Measurements from ENCODE around the gene ANKMY1.

Gene ANKMY1

GRCh38 chr2:240589375-240589774 lies 31.6 kb upstream of the ANKMY1 start:
- H3K4me3 Mint-ChIP-seq: no peak overlapping the region
- no peaks in the 10 kb centered on the region for H3K9me3 Mint-ChIP-seq
- H3K27me3 Mint-ChIP-seq (ENCODE audit: low read depth): no peaks in the 10 kb centered on the region
- no peak overlapping the region for H3K27ac Mint-ChIP-seq
- H3K36me3 Mint-ChIP-seq (ENCODE audit: low read depth): peaks cover 12% of the 10 kb centered on the region
- H3K4me1 Mint-ChIP-seq (ENCODE audit: low read depth): peaks cover 26% of the 10 kb centered on the region

DNA sequence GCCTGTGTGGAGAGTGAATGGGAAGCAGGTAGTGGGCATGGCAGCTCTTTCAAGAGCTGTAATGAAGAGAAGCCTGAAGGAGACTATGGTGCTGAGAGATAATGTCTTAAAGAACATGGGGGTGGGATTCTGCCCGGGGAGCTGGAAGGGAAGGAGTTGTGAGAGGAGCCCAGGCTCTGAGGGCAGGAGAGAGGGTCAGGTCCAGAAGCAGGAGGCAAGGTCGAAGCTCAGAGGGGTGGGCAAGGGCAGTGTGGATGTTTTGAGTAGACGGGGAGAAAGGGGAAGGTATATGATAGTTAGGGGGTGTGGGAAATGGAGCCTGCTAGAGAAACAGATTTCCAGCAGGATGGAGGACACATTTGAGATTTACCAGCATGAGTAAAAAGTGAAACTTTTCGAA lies 30.9 kb upstream of the ANKMY1 start:
- H3K4me1 Mint-ChIP-seq (ENCODE audit: low read depth): peaks cover 28% of the 10 kb centered on the region
- peaks cover 12% of the 10 kb centered on the region for H3K36me3 Mint-ChIP-seq (ENCODE audit: low read depth)
- H3K9me3 Mint-ChIP-seq: no peaks in the 10 kb centered on the region
- peak overlapping the region; percentile 28 for H3K27ac Mint-ChIP-seq
- H3K4me3 Mint-ChIP-seq: peak overlapping the region; percentile 79
- no peaks in the 10 kb centered on the region for H3K27me3 Mint-ChIP-seq (ENCODE audit: low read depth)

- no peaks in the 10 kb centered on the region for H3K9me3 Mint-ChIP-seq
- peaks cover 12% of the 10 kb centered on the region for H3K36me3 Mint-ChIP-seq (ENCODE audit: low read depth)
- peak overlapping the region; percentile 28 for H3K27ac Mint-ChIP-seq
- H3K4me3 Mint-ChIP-seq: peak overlapping the region; percentile 79
- H3K27me3 Mint-ChIP-seq (ENCODE audit: low read depth): no peaks in the 10 kb centered on the region
- H3K4me1 Mint-ChIP-seq (ENCODE audit: low read depth): peaks cover 28% of the 10 kb centered on the region
Observed at GRCh38 chr2:240588006-240588655, 30.3 kb upstream of the ANKMY1 start.

GRCh38 chr2:240586919-240587800 lies 29.4 kb upstream of the ANKMY1 start:
- Mint-ChIP-seq H3K27ac (peak overlapping the region; percentile 90), H3K36me3 (ENCODE audit: low read depth) (peaks cover 13% of the 10 kb centered on the region), H3K4me1 (ENCODE audit: low read depth) (peaks cover 32% of the 10 kb centered on the region), H3K27me3 (ENCODE audit: low read depth) (no peaks in the 10 kb centered on the region), H3K4me3 (peak overlapping the region; percentile 79), H3K9me3 (no peaks in the 10 kb centered on the region)

GRCh38 chr2:240586198-240586918 lies 28.6 kb upstream of the ANKMY1 start, which contains the start of gene CAPN10:
Gene CAPN10 (plus strand): TSS chr2:240586734. CDS start chr2:240586912, 178 bp downstream.
- Mint-ChIP-seq H3K9me3 (no peaks in the 10 kb centered on the region), H3K27me3 (ENCODE audit: low read depth) (no peaks in the 10 kb centered on the region), H3K4me3 (peak within 1 kb of the TSS; percentile 94), H3K27ac (peak within 1 kb of the TSS; percentile 90), H3K4me1 (ENCODE audit: low read depth) (peaks cover 33% of the 10 kb centered on the region), H3K36me3 (ENCODE audit: low read depth) (peaks cover 11% of the 10 kb centered on the region)

DNA sequence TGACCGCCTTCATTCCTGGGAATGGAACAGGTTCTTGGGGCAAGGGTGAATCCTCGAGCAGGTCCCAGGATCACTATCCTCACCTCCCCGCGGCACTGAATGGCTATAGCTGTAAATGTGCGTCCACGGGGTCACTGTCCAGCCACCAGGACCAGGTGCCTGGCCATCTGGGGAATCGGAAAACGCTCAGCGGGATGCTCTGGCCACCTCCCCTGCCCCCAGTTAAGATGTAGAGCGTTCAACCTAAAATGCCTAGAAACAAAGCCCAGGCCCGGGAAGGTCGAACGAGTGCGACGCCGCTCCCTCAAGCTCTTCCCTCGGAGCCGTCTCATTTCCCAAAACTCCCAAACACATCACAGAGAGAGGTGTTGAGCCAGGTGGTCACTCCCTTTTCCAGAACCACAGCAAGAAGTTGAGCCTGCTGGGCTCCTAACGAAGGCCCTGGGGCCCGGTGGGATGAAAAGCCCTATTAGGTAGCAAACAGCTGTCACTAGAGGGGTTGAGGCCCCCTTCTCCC lies 28.0 kb upstream of the ANKMY1 start:
- Mint-ChIP-seq H3K27me3 (ENCODE audit: low read depth) (no peaks in the 10 kb centered on the region), H3K27ac (peak overlapping the region; percentile 88), H3K9me3 (no peaks in the 10 kb centered on the region), H3K36me3 (ENCODE audit: low read depth) (peaks cover 13% of the 10 kb centered on the region), H3K4me3 (peak overlapping the region; percentile 94), H3K4me1 (ENCODE audit: low read depth) (peaks cover 33% of the 10 kb centered on the region)

- H3K27ac Mint-ChIP-seq: peak overlapping the region; percentile 14
- H3K36me3 Mint-ChIP-seq (ENCODE audit: low read depth): peaks cover 16% of the 10 kb centered on the region
- peaks cover 39% of the 10 kb centered on the region for H3K4me1 Mint-ChIP-seq (ENCODE audit: low read depth)
- H3K27me3 Mint-ChIP-seq (ENCODE audit: low read depth): no peaks in the 10 kb centered on the region
- H3K9me3 Mint-ChIP-seq: no peaks in the 10 kb centered on the region
- H3K4me3 Mint-ChIP-seq: peak overlapping the region; percentile 94
Observed at GRCh38 chr2:240585101-240585500, 27.3 kb upstream of the ANKMY1 start.

GRCh38 chr2:240584486-240585031 lies 26.8 kb upstream of the ANKMY1 start:
- H3K9me3 Mint-ChIP-seq: no peaks in the 10 kb centered on the region
- H3K36me3 Mint-ChIP-seq (ENCODE audit: low read depth): peaks cover 16% of the 10 kb centered on the region
- H3K27ac Mint-ChIP-seq: peak overlapping the region; percentile 14
- H3K4me1 Mint-ChIP-seq (ENCODE audit: low read depth): peaks cover 44% of the 10 kb centered on the region
- no peaks in the 10 kb centered on the region for H3K27me3 Mint-ChIP-seq (ENCODE audit: low read depth)
- peak overlapping the region; percentile 94 for H3K4me3 Mint-ChIP-seq

GRCh38 chr2:240583774-240584173 lies 26.0 kb upstream of the ANKMY1 start:
- H3K4me1 Mint-ChIP-seq (ENCODE audit: low read depth): peaks cover 45% of the 10 kb centered on the region

DNA sequence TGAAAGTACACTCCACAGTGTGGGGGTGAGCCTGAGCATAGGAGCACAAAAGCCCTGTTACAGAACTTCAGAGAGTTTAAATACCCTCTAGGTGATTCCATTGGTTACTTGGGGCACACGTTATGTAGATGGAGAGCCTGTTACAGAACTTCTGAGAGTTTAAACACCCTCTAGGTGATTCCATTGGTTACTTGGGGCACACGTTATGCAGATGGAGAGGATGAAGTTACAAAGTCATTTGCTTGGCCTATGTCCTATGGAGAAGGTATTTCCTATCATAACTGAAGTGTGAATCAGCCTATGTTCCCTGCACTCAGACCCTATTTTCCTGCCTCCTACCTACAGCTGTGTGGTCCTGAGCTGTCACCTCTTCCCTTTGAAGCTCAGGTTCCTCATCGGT lies 25.0 kb upstream of the ANKMY1 start:
- Mint-ChIP-seq H3K4me1 (ENCODE audit: low read depth) (peaks cover 35% of the 10 kb centered on the region), H3K36me3 (ENCODE audit: low read depth) (peaks cover 16% of the 10 kb centered on the region), H3K27ac (no peak overlapping the region)

More at GRCh38 chr2:240583774-240584173, 26.0 kb upstream of the ANKMY1 start:
- H3K36me3 Mint-ChIP-seq (ENCODE audit: low read depth): peaks cover 18% of the 10 kb centered on the region
- H3K27me3 Mint-ChIP-seq (ENCODE audit: low read depth): no peaks in the 10 kb centered on the region
- H3K4me3 Mint-ChIP-seq: no peak overlapping the region
- no peak overlapping the region for H3K27ac Mint-ChIP-seq
- H3K9me3 Mint-ChIP-seq: no peaks in the 10 kb centered on the region

DNA sequence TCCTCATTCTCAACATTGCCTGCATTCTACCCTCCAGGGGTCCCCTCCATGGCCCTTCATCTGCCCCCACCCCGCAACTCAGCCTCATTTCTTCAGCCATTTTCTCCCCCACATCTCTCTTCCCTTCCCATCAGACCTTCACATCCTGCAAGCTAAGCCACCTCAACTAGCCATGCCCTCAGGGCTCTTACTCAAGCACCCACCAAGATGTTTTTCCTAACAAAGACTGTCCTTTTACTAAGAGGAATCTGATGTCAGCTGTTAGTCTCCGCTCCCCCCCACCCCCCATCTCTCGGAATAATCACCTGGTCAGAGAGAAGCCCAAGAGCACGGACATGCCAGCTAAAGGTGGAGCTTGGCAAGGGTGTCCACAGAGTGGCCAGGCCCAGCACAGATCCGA lies 24.0 kb upstream of the ANKMY1 start:
- Mint-ChIP-seq H3K27me3 (ENCODE audit: low read depth) (no peaks in the 10 kb centered on the region), H3K9me3 (no peaks in the 10 kb centered on the region), H3K36me3 (ENCODE audit: low read depth) (peaks cover 15% of the 10 kb centered on the region), H3K4me3 (no peak overlapping the region), H3K4me1 (ENCODE audit: low read depth) (peaks cover 31% of the 10 kb centered on the region), H3K27ac (no peak overlapping the region)

More for the DNA sequence above, 25.0 kb upstream of the ANKMY1 start:
- H3K27me3 Mint-ChIP-seq (ENCODE audit: low read depth): no peaks in the 10 kb centered on the region
- H3K4me3 Mint-ChIP-seq: no peak overlapping the region
- no peaks in the 10 kb centered on the region for H3K9me3 Mint-ChIP-seq

DNA sequence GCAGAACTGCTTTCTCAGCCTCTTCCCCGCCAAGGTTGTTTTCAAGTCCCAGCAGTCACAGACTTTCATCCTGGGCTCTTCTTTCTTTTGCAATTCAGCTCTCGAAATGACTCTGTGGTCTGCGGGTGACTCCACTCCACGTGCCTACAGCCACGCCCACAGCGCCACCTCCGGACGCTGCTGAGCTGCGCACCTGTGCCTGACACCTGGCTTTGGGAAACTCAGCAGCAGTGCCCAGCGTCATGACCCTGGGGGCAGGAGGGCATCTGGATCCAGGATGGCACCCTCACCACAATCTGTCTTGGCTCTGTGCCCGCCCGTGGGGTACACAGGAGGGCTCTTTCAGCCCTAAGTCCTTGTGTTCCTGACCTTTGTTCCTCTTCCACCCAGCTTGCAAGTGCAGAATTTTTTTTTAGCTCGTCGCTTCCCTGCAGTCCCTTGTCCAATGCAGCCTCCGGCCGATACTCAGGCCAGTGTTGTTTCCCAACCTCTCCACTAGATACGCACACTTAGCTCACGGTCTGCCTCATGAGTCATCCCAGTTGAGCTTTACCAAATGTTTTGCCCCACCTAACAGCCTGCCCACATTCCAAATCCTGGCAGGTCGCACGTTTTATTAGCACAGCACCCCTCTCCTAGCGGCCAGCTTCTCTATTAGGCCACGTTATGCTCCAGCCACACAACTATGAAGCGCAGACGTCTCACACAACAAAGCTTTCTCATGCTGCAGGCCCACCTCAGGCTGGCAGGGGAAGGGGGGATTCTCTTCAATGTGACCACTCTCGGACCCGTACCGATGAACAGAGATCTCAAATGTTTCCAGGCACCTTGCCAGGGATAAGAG lies 22.2 kb upstream of the ANKMY1 start:
- Mint-ChIP-seq H3K36me3 (ENCODE audit: low read depth) (peaks cover 15% of the 10 kb centered on the region), H3K4me1 (ENCODE audit: low read depth) (peaks cover 29% of the 10 kb centered on the region), H3K27me3 (ENCODE audit: low read depth) (no peaks in the 10 kb centered on the region), H3K27ac (peak overlapping the region; percentile 64), H3K9me3 (no peaks in the 10 kb centered on the region), H3K4me3 (no peak overlapping the region)

DNA sequence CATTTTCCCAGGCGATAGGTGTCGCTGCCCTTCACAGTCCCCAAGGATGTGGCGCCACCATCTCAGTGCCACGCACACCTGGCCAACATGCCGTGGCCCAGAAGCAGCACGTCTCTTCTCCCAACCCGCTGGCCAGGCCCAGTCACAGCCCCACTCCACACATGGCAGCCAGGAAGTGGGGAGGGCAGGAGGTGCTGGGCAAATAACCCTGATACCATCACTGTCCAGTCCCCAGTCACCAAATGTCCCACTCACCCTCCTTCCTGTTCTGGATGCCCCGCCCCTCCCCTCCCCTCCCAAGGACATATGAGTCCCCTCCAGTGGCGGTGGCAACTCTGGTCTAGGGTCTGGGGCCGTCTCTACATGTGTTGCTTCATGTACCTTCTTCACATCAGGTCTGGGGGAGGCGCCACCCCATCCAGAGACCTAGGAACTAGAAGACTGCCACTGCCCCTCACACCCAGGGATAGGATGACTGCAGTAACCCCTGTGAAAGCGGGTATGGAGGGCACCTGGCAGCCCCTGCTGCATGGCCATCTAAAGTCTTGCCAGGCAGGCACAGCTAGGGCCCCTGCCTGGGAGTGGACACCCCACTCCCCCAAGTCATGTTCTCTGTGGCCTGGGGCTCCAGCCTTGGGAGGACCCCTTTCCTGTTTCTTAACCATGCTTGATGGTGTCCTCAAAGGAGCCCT lies 21.4 kb upstream of the ANKMY1 start:
- H3K4me3 Mint-ChIP-seq: no peak overlapping the region
- H3K36me3 Mint-ChIP-seq (ENCODE audit: low read depth): peaks cover 15% of the 10 kb centered on the region
- H3K27ac Mint-ChIP-seq: peak overlapping the region; percentile 64
- H3K4me1 Mint-ChIP-seq (ENCODE audit: low read depth): peaks cover 22% of the 10 kb centered on the region
- no peaks in the 10 kb centered on the region for H3K9me3 Mint-ChIP-seq
- no peaks in the 10 kb centered on the region for H3K27me3 Mint-ChIP-seq (ENCODE audit: low read depth)

Measured in T-helper 1 cell treated with Interleukin-12 subunit alpha and Interleukin-12 subunit beta and Interleukin-4 antibody, amounts not matched to agents 30 μg/mL and 1 μg/mL, for 36 hours (primary cell).